ENCODE results near the gene CDX2. TPM values are rescaled to one million over a fixed set of nuclear protein-coding genes. Genes with fewer than 3 reads are reported as not detected.

The CDX2 gene
- total and polyA plus RNA-seq, 9 of the 15 experiments (the other 6 are each of a cell fraction or from before 2014, with no cell fraction given), result 0.04 TPM; not detected in 8

DNA sequence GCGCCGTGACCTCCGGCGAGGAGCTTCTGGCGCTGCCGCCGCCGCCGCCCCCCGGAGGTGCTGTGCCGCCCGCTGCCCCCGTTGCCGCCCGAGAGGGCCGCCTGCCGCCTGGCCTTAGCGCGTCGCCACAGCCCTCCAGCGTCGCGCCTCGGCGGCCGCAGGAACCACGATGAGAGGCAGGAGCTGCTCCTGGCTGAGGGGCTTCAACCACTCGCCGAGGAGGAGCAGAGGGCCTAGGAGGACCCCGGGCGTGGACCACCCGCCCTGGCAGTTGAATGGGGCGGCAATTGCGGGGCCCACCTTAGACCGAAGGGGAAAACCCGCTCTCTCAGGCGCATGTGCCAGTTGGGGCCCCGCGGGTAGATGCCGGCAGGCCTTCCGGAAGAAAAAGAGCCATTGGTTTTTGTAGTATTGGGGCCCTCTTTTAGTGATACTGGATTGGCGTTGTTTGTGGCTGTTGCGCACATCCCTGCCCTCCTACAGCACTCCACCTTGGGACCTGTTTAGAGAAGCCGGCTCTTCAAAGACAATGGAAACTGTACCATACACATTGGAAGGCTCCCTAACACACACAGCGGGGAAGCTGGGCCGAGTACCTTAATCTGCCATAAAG, 44.5 kb downstream of the CDX2 start:
- Histone ChIP-seq H3K4me1 (replicated peaks in 1 of 2; ENCODE audit: control insufficient read depth in 2 of 2, insufficient read depth in 2 of 2, low read length in 2 of 2) (peaks cover 0 to 8% of the 10 kb centered on the region in 2 experiments; a peak in 2 of 5 replicates), H4K20me1 (replicated peaks; ENCODE audit: control insufficient read depth, insufficient read depth, low read length) (no peaks in the 10 kb centered on the region), H3K4me2 (ENCODE audit: insufficient read depth, low read length) (no peak overlapping the region), H3K79me2 (ENCODE audit: control insufficient read depth, insufficient read depth, low read length) (no peaks in the 10 kb centered on the region), H3K27me3 (ENCODE audit: control insufficient read depth in 2 of 2, insufficient read depth in 2 of 2, low read length in 2 of 2) (peaks cover 2 to 62% of the 10 kb centered on the region in 2 experiments; a peak in 4 of 5 replicates), H2AFZ (ENCODE audit: low read depth, low read length) (no peak overlapping the region), H3K9ac (ENCODE audit: insufficient read depth in 1 of 2, low read depth in 2 of 2, low read length in 2 of 2) (no peak overlapping the region), H3K27ac (ENCODE audit: extremely low read depth, low read depth, low read length) (no peak overlapping the region), H3K9me3 (replicated peaks; ENCODE audit: control insufficient read depth, insufficient read depth, low read depth, low read length) (no peaks in the 10 kb centered on the region), H3K36me3 (ENCODE audit: control insufficient read depth, insufficient read depth, low read length) (no peaks in the 10 kb centered on the region), H3K4me3 (no peak overlapping the region), H3K9me1 (ENCODE audit: control insufficient read depth, insufficient read depth, low read length) (no peaks in the 10 kb centered on the region)
- DNase-seq (ENCODE audit: extremely low read depth in 1 of 4, low spot score in 3 of 4), result no peak
- in situ Hi-C loops (cut with MboI) (no loop called here), intact Hi-C loops (cut with micrococcal nuclease) (no loop called here)
- no peak for FAIRE-seq
- no peak for ATAC-seq
- no TSS peak for BruUV-seq (replicated peaks)
- 53% methylated on average over 12 of the region's 46 CpGs for WGBS (ENCODE audit: insufficient coverage, low coverage, missing lambda C conversion rate)
- POLR2A ChIA-PET, result interaction anchor here (1.1 kb wide), 1 partner anchor 8 kb away, joined by 3 read pairs; no protein-coding TSS in a partner anchor
- CTCF ChIA-PET (ENCODE audit: low intra/inter-chr PET ratio), result no interaction called here
- TF ChIP-seq HDGF (IDR thresholded peaks at IDR 0.05), result no peak
- TF ChIP-seq PHF20 (IDR thresholded peaks at IDR 0.05; ENCODE audit: partially characterized antibody), result no peak

DNA sequence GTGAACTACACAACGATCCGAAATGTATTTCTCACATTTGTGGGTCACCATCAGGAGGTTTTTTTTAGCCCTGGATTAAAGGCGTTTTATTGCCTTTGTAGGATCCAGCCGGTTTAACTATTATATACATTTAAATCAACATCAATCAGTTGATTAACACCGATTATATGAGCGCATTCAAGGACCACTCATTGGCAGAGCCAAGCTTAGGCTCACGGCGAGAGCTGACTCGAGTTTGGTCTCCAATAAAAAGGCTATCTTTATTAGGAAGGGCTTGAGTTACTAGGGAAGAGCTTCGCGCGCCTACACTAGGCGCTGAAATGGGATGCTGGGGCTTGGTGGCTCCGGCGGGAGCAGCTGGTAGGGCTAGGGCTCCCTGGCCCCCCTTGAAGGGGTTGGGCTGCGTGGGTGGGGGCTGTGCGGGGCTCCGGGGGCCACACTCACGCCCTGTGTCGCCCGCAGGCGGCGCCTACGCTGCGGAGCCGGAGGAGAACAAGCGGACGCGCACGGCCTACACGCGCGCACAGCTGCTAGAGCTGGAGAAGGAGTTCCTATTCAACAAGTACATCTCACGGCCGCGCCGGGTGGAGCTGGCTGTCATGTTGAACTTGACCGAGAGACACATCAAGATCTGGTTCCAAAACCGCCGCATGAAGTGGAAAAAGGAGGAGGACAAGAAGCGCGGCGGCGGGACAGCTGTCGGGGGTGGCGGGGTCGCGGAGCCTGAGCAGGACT, 45.2 kb downstream of the CDX2 start:
- Histone ChIP-seq H2AFZ (ENCODE audit: low read depth, low read length) (no peak overlapping the region), H3K4me2 (ENCODE audit: insufficient read depth, low read length) (no peak overlapping the region), H3K79me2 (ENCODE audit: control insufficient read depth, insufficient read depth, low read length) (no peaks in the 10 kb centered on the region), H4K20me1 (replicated peaks; ENCODE audit: control insufficient read depth, insufficient read depth, low read length) (no peaks in the 10 kb centered on the region), H3K27ac (ENCODE audit: extremely low read depth, low read depth, low read length) (no peak overlapping the region), H3K27me3 (ENCODE audit: control insufficient read depth in 2 of 2, insufficient read depth in 2 of 2, low read length in 2 of 2) (peaks cover 2 to 58% of the 10 kb centered on the region in 2 experiments; a peak in 4 of 5 replicates), H3K9me3 (replicated peaks; ENCODE audit: control insufficient read depth, insufficient read depth, low read depth, low read length) (no peaks in the 10 kb centered on the region), H3K36me3 (ENCODE audit: control insufficient read depth, insufficient read depth, low read length) (no peaks in the 10 kb centered on the region), H3K9ac (ENCODE audit: insufficient read depth in 1 of 2, low read depth in 2 of 2, low read length in 2 of 2) (no peak overlapping the region), H3K4me3 (no peak overlapping the region), H3K4me1 (replicated peaks in 1 of 2; ENCODE audit: control insufficient read depth in 2 of 2, insufficient read depth in 2 of 2, low read length in 2 of 2) (peaks cover 0 to 9% of the 10 kb centered on the region in 2 experiments; a peak in 2 of 5 replicates), H3K9me1 (ENCODE audit: control insufficient read depth, insufficient read depth, low read length) (no peaks in the 10 kb centered on the region)
- WGBS (ENCODE audit: insufficient coverage, low coverage, missing lambda C conversion rate), result 27% methylated on average over 21 of the region's 48 CpGs
- ATAC-seq (no peak), DNase-seq (ENCODE audit: extremely low read depth in 1 of 4, low spot score in 3 of 4) (no peak), FAIRE-seq (no peak)
- no peak for TF ChIP-seq ZNF77 (CRISPR knock-in tag; IDR thresholded peaks at IDR 0.05)
- TF ChIP-seq NFIC (IDR thresholded peaks at IDR 0.05), result no peak
- TF ChIP-seq, protein P1, sequence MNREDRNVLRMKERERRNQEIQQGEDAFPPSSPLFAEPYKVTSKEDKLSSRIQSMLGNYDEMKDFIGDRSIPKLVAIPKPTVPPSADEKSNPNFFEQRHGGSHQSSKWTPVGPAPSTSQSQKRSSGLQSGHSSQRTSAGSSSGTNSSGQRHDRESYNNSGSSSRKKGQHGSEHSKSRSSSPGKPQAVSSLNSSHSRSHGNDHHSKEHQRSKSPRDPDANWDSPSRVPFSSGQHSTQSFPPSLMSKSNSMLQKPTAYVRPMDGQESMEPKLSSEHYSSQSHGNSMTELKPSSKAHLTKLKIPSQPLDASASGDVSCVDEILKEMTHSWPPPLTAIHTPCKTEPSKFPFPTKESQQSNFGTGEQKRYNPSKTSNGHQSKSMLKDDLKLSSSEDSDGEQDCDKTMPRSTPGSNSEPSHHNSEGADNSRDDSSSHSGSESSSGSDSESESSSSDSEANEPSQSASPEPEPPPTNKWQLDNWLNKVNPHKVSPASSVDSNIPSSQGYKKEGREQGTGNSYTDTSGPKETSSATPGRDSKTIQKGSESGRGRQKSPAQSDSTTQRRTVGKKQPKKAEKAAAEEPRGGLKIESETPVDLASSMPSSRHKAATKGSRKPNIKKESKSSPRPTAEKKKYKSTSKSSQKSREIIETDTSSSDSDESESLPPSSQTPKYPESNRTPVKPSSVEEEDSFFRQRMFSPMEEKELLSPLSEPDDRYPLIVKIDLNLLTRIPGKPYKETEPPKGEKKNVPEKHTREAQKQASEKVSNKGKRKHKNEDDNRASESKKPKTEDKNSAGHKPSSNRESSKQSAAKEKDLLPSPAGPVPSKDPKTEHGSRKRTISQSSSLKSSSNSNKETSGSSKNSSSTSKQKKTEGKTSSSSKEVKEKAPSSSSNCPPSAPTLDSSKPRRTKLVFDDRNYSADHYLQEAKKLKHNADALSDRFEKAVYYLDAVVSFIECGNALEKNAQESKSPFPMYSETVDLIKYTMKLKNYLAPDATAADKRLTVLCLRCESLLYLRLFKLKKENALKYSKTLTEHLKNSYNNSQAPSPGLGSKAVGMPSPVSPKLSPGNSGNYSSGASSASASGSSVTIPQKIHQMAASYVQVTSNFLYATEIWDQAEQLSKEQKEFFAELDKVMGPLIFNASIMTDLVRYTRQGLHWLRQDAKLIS (CRISPR knock-in tag; IDR thresholded peaks at IDR 0.05), result no peak
- TF ChIP-seq ZNF695 (CRISPR knock-in tag; IDR thresholded peaks at IDR 0.05), result no peak
- ChIA-PET CTCF (ENCODE audit: low intra/inter-chr PET ratio) (no interaction called here), POLR2A (interaction anchor here (0.8 kb wide), 1 partner anchor 9 kb away, joined by 3 read pairs; no protein-coding TSS in a partner anchor)
- no TSS peak for BruUV-seq (replicated peaks)
- intact Hi-C loops (cut with micrococcal nuclease), result no loop called here
- in situ Hi-C loops (cut with MboI), result no loop called here

All from K562 (cell line).